HUES64 (cell line): ENCODE measurements around the gene PSD2.

Experiments
- H3K27ac ChIP-seq: 2 replicates; pipeline ENCODE4 v1.7.0; 2013; ENCODE audit warnings: low read depth, low read length, inconsistent platforms
- H3K27me3 ChIP-seq: 2 replicates; pipeline ENCODE4 v1.6.1; 2013; ENCODE audit warnings: mild to moderate bottlenecking, low read length; ENCODE audit not compliant: insufficient read depth
- H3K36me3 ChIP-seq: 2 replicates; pipeline ENCODE4 v1.6.1; 2013; ENCODE audit warnings: mild to moderate bottlenecking, low read length; ENCODE audit not compliant: insufficient read depth
- H3K4me1 ChIP-seq: 2 replicates; pipeline ENCODE4 v1.6.1; 2013; ENCODE audit warnings: mild to moderate bottlenecking, low read length, moderate library complexity; ENCODE audit not compliant: insufficient read depth
- H3K4me3 ChIP-seq: 2 replicates; pipeline ENCODE4 v1.5.1; 2013; ENCODE audit warnings: mild to moderate bottlenecking, low read length, moderate library complexity
- H3K9ac ChIP-seq: 2 replicates; pipeline ENCODE4 v1.6.1; 2013; ENCODE audit warnings: mild to moderate bottlenecking, low read depth, low read length
- H3K9me3 ChIP-seq: 2 replicates; pipeline ENCODE4 v1.6.1; 2013; ENCODE audit warnings: low read depth, low read length; ENCODE audit not compliant: insufficient read depth
- WGBS: fragments of 150-250, 120-280 bp; methylation state at CpG from one replicate; pipeline ENCODE4 v1.1.7; 2013; ENCODE audit warnings: missing lambda C conversion rate; 5-methylcytosine and 5-hydroxymethylcytosine counted together

Gene PSD2

GRCh38 chr5:139817970-139818369 is 22.4 kb downstream of the PSD2 start:
- Histone ChIP-seq H3K9me3 (peaks cover 6% of the 10 kb centered on the region; the same call in 1 of the 2 replicates), H3K36me3 (no peaks in the 10 kb centered on the region), H3K27ac (no peak overlapping the region), H3K4me1 (no peaks in the 10 kb centered on the region), H3K27me3 (0 out of 2 replicates have a peak, but pooled peaks cover 5% of the 10 kb centered on the region), H3K4me3 (no peak overlapping the region), H3K9ac (no peak overlapping the region)
- 93% methylated on average over 3 of the region's 3 CpGs for WGBS

- Histone ChIP-seq H3K4me3 (no peak overlapping the region), H3K9me3 (peaks cover 6% of the 10 kb centered on the region; the same call in 1 of the 2 replicates), H3K27ac (no peak overlapping the region), H3K9ac (no peak overlapping the region), H3K27me3 (peaks cover 5% of the 10 kb centered on the region; the same call in 1 of the 2 replicates), H3K4me1 (no peaks in the 10 kb centered on the region), H3K36me3 (no peaks in the 10 kb centered on the region)
- 68% methylated on average over 7 of the region's 7 CpGs for WGBS
These were observed 24.5 kb downstream of the PSD2 start for GRCh38 chr5:139820130-139820529.

- Histone ChIP-seq H3K4me1 (no peaks in the 10 kb centered on the region), H3K36me3 (no peaks in the 10 kb centered on the region), H3K27me3 (peaks cover 5% of the 10 kb centered on the region; the same call in 1 of the 2 replicates), H3K27ac (no peak overlapping the region), H3K9ac (no peak overlapping the region), H3K9me3 (peaks cover 6% of the 10 kb centered on the region; the same call in 1 of the 2 replicates), H3K4me3 (no peak overlapping the region)
- WGBS = 88% methylated on average over 4 of the region's 4 CpGs
These were observed 25.0 kb downstream of the PSD2 start for GRCh38 chr5:139820606-139821005.

GRCh38 chr5:139821806-139822552 is 26.4 kb downstream of the PSD2 start:
- Histone ChIP-seq H3K36me3 (no peaks in the 10 kb centered on the region), H3K9ac (no peak overlapping the region), H3K4me1 (no peaks in the 10 kb centered on the region), H3K27ac (no peak overlapping the region), H3K27me3 (peaks cover 5% of the 10 kb centered on the region; the same call in 1 of the 2 replicates), H3K9me3 (peaks cover 6% of the 10 kb centered on the region; the same call in 1 of the 2 replicates), H3K4me3 (no peak overlapping the region)
- WGBS = 91% methylated on average over 11 of the region's 11 CpGs

- H3K4me3 ChIP-seq = no peak overlapping the region
- 85% methylated on average over 24 of the region's 25 CpGs for WGBS
- H3K9ac ChIP-seq = no peak overlapping the region
- H3K9me3 ChIP-seq = peaks cover 6% of the 10 kb centered on the region; the same call in 1 of the 2 replicates
- no peak overlapping the region for H3K27ac ChIP-seq
- H3K4me1 ChIP-seq = no peaks in the 10 kb centered on the region
- no peaks in the 10 kb centered on the region for H3K36me3 ChIP-seq
- peaks cover 5% of the 10 kb centered on the region; the same call in 1 of the 2 replicates for H3K27me3 ChIP-seq
These were observed 27.2 kb downstream of the PSD2 start for GRCh38 chr5:139822553-139823425.

GRCh38 chr5:139823757-139824355 is 28.2 kb downstream of the PSD2 start:
- H3K36me3 ChIP-seq = no peaks in the 10 kb centered on the region
- 88% methylated on average over 7 of the region's 7 CpGs for WGBS
- H3K9me3 ChIP-seq = peaks cover 1% of the 10 kb centered on the region; the same call in 1 of the 2 replicates
- H3K4me3 ChIP-seq = no peak overlapping the region
- no peak overlapping the region for H3K27ac ChIP-seq
- no peaks in the 10 kb centered on the region for H3K4me1 ChIP-seq
- H3K27me3 ChIP-seq = peaks cover 5% of the 10 kb centered on the region; the same call in 1 of the 2 replicates
- no peak overlapping the region for H3K9ac ChIP-seq

- Histone ChIP-seq H3K9ac (no peak overlapping the region), H3K27ac (no peak overlapping the region), H3K36me3 (no peaks in the 10 kb centered on the region), H3K4me3 (no peak overlapping the region), H3K4me1 (no peaks in the 10 kb centered on the region), H3K9me3 (no peaks in the 10 kb centered on the region), H3K27me3 (peaks cover 3% of the 10 kb centered on the region)
- 87% methylated on average over 7 of the region's 7 CpGs for WGBS
These were observed 30.1 kb downstream of the PSD2 start for GRCh38 chr5:139825690-139826089.

GRCh38 chr5:139828207-139828895 is 32.7 kb downstream of the PSD2 start:
- Histone ChIP-seq H3K4me3 (no peak overlapping the region), H3K4me1 (no peaks in the 10 kb centered on the region), H3K9me3 (no peaks in the 10 kb centered on the region), H3K27me3 (peaks cover 30% of the 10 kb centered on the region), H3K27ac (no peak overlapping the region), H3K9ac (no peak overlapping the region), H3K36me3 (no peaks in the 10 kb centered on the region)
- WGBS = 85% methylated on average over 8 of the region's 8 CpGs

GRCh38 chr5:139829471-139829870 is 33.9 kb downstream of the PSD2 start:
- WGBS = 90% methylated on average over 6 of the region's 6 CpGs
- H3K4me3 ChIP-seq = no peak overlapping the region
- H3K9ac ChIP-seq = no peak overlapping the region
- H3K36me3 ChIP-seq = no peaks in the 10 kb centered on the region
- H3K4me1 ChIP-seq = no peaks in the 10 kb centered on the region
- peaks cover 34% of the 10 kb centered on the region for H3K27me3 ChIP-seq
- H3K27ac ChIP-seq = no peak overlapping the region
- no peaks in the 10 kb centered on the region for H3K9me3 ChIP-seq

GRCh38 chr5:139831624-139832023 is 36.0 kb downstream of the PSD2 start:
- no peaks in the 10 kb centered on the region for H3K4me1 ChIP-seq
- no peak overlapping the region for H3K4me3 ChIP-seq
- H3K27ac ChIP-seq = no peak overlapping the region
- H3K36me3 ChIP-seq = no peaks in the 10 kb centered on the region
- 86% methylated on average over 3 of the region's 3 CpGs for WGBS
- peaks cover 34% of the 10 kb centered on the region for H3K27me3 ChIP-seq
- no peak overlapping the region for H3K9ac ChIP-seq
- no peaks in the 10 kb centered on the region for H3K9me3 ChIP-seq
